Gastrocnemius medialis (tissue), 4 donors: ENCODE measurements around the gene ALDH1B1. TPM values are rescaled to one million over a fixed set of nuclear protein-coding genes. Genes with fewer than 3 reads are reported as not detected.

ENCODE experiments used
- total RNA-seq, 4 donors: library from RNA; depleted of rRNA; stranded (reverse); fragments of >200 nt; gene quantifications; one replicate each; pipeline versions ENCODE4 v1.1.0 to v1.2.3, GENCODE V29; 2016

ALDH1B1 gene
- total RNA-seq, 4 donors from 2014 or later = 21.0 to 50.9 (median 36.0) TPM

Other genes starting within 250 kb of the ALDH1B1 start
- not detected for gene IGFBPL1, start 31.8 kb downstream of the ALDH1B1 start, total RNA-seq
- not detected for gene ANKRD18A, start 227.9 kb downstream of the ALDH1B1 start, total RNA-seq